K562 (cell line): ENCODE measurements around the gene NOP16. TPM values are rescaled to one million over a fixed set of nuclear protein-coding genes. Genes with fewer than 3 reads are reported as not detected.

ENCODE experiments used
- ARID2 ChIP-seq: fragments of 450-650 bp; IDR thresholded peaks from 2 replicates; pipeline ENCODE4 v1.6.1; 2017; ENCODE audit warnings: antibody characterized with exemption, mild to moderate bottlenecking
- ASH1L ChIP-seq: fragments of 450-650 bp; IDR thresholded peaks from 2 replicates; pipeline ENCODE4 v1.6.1; 2018; ENCODE audit warnings: borderline replicate concordance, mild to moderate bottlenecking, low read depth; ENCODE audit not compliant: partially characterized antibody
- BCOR ChIP-seq: fragments of 450-650 bp; IDR thresholded peaks from 2 replicates; pipeline ENCODE4 v1.6.1; 2016
- BMI1 ChIP-seq: fragments of 150-350 bp; IDR thresholded peaks from 2 replicates; pipeline ENCODE4 v1.6.1; 2014; ENCODE audit warnings: low read length
- BRCA1 ChIP-seq, 2 experiments: fragments of 450-650 bp in 1 of 2; sonication (generic) in 1 of 2; formaldehyde crosslinking in 1 of 2; IDR thresholded peaks; 2 replicates each; pipeline versions ENCODE4 v1.5.0 to v1.6.1; 2017 to 2020; ENCODE audit warnings: mild to moderate bottlenecking in 1 of 2, missing genetic modification reagents in 1 of 2
- CBFA2T3 ChIP-seq: fragments of 450-650 bp; IDR thresholded peaks from 2 replicates; pipeline ENCODE4 v1.6.1; 2017
- CEBPB ChIP-seq: fragments of 450-650 bp; IDR thresholded peaks from 2 replicates; pipeline ENCODE4 v1.6.1; 2016; ENCODE audit warnings: missing genetic modification characterization, missing compliant biosample characterization
- DNMT1 ChIP-seq: fragments of 450-650 bp; IDR thresholded peaks from 2 replicates; pipeline ENCODE4 v1.6.1; 2016; ENCODE audit warnings: antibody characterized with exemption, mild to moderate bottlenecking
- HMGN3 ChIP-seq: IDR thresholded peaks from 2 replicates; pipeline ENCODE4 v1.6.1; 2011; ENCODE audit warnings: borderline replicate concordance, low read depth, mild to moderate bottlenecking, mixed read lengths, low read length; ENCODE audit not compliant: insufficient read length; ENCODE audit errors: extremely low read depth
- HNRNPUL1 ChIP-seq: fragments of 200-400 bp; formaldehyde crosslinking; IDR thresholded peaks from 2 replicates; pipeline ENCODE4 v1.6.1; 2017; ENCODE audit warnings: low read length
- HOXB6 ChIP-seq: fragments of 250-450 bp; sonication (Bioruptor Pico); IDR thresholded peaks from 2 replicates; pipeline ENCODE4 v1.5.1; 2022; ENCODE audit warnings: mild to moderate bottlenecking, borderline replicate concordance
- JUNB ChIP-seq: fragments of 450-650 bp; formaldehyde crosslinking; conservative IDR thresholded peaks from 2 replicates; pipeline ENCODE4 v1.4.0; 2020; ENCODE audit warnings: mild to moderate bottlenecking
- KLF6 ChIP-seq: fragments of 250-450 bp; sonication (Bioruptor Pico); IDR thresholded peaks from 2 replicates; pipeline ENCODE4 v1.4.0; 2020; ENCODE audit warnings: mild to moderate bottlenecking, moderate library complexity, borderline replicate concordance
- MCM3 ChIP-seq: fragments of 450-650 bp; IDR thresholded peaks from 2 replicates; pipeline ENCODE4 v1.6.1; 2016
- MEIS2 ChIP-seq: fragments of 450-650 bp; IDR thresholded peaks from 2 replicates; pipeline ENCODE4 v1.6.1; 2014; ENCODE audit warnings: mild to moderate bottlenecking; ENCODE audit not compliant: partially characterized antibody
- MTF1 ChIP-seq: fragments of 250-450 bp; sonication (Bioruptor Pico); IDR thresholded peaks from 2 replicates; pipeline ENCODE4 v1.9.0; 2021; ENCODE audit warnings: moderate library complexity, mild to moderate bottlenecking, inconsistent platforms, borderline replicate concordance
- NCOA2 ChIP-seq, 2 experiments: fragments of 450-650 bp; IDR thresholded peaks; 2 replicates each; pipeline ENCODE4 v1.6.1; 2018; ENCODE audit warnings: mild to moderate bottlenecking in 2 of 2, moderate library complexity in 1 of 2; ENCODE audit not compliant: partially characterized antibody in 2 of 2
- NR3C1 ChIP-seq: sonication (generic); formaldehyde crosslinking; IDR thresholded peaks from 2 replicates; pipeline ENCODE4 v1.8.1; 2022; ENCODE audit warnings: missing genetic modification reagents
- NUFIP1 ChIP-seq: fragments of 450-650 bp; IDR thresholded peaks from 2 replicates; pipeline ENCODE4 v1.6.1; 2018; ENCODE audit not compliant: partially characterized antibody
- SETDB1 ChIP-seq: IDR thresholded peaks from one replicate; pipeline ENCODE4 v1.6.1; 2012; ENCODE audit warnings: low read length, control low read depth, inconsistent platforms
- TAF1 ChIP-seq: IDR thresholded peaks from 2 replicates; pipeline ENCODE4 v1.6.1; 2011; ENCODE audit warnings: mild to moderate bottlenecking, low read length, moderate library complexity; ENCODE audit not compliant: insufficient read depth, control insufficient read depth, severe bottlenecking; ENCODE audit errors: extremely low read depth
- TAF7 ChIP-seq: fragments of 450-650 bp; IDR thresholded peaks from 2 replicates; pipeline ENCODE4 v1.6.1; 2016; ENCODE audit warnings: missing genetic modification characterization, missing compliant biosample characterization
- TGIF2 ChIP-seq: sonication (generic); formaldehyde crosslinking; IDR thresholded peaks from 2 replicates; pipeline ENCODE4 v1.8.1; 2022; ENCODE audit warnings: mild to moderate bottlenecking, missing genetic modification reagents, moderate library complexity
- WHSC1 ChIP-seq: IDR thresholded peaks from one replicate; pipeline ENCODE4 v1.6.1; 2012; ENCODE audit warnings: low read length, control low read depth, inconsistent platforms
- YBX1 ChIP-seq: fragments of 450-650 bp; IDR thresholded peaks from 2 replicates; pipeline ENCODE4 v1.7.1; 2016; ENCODE audit warnings: mild to moderate bottlenecking
- ZEB2 ChIP-seq: fragments of 450-650 bp; IDR thresholded peaks from 2 replicates; pipeline ENCODE4 v1.6.1; 2016
- ZNF274 ChIP-seq: IDR thresholded peaks from 2 replicates; pipeline ENCODE4 v1.6.1; 2011; ENCODE audit warnings: low read depth, mild to moderate bottlenecking, low read length, moderate library complexity, borderline replicate concordance
- polyA plus RNA-seq, 8 experiments: library from polyadenylated mRNA; depleted of rRNA in 4 of 8; stranded (reverse) in 5 of 8; unstranded in 3 of 8; fragments of >200 nt; fragmentation: Nextera tagmentation in 2 of 8; fragmentation: Illumina TruSeq in 1 of 8; extraction: Ambion mirVana in 2 of 8; extraction: Trizol in 1 of 8; gene quantifications; 2 replicates each; pipeline versions ENCODE4 v1.2.1 to v1.2.3, GENCODE V29; 2011 to 2014; ENCODE audit warnings: inconsistent platforms in 1 of 8, missing spikeins in 1 of 8
- total RNA-seq, 7 experiments: library from RNA; depleted of rRNA in 6 of 7; stranded (reverse); fragments of >200 nt in 6 of 7; fragmentation: Illumina TruSeq in 2 of 7; extraction: Trizol in 2 of 7; gene quantifications; 2 replicates each; pipeline versions ENCODE4 v1.2.1 to v1.2.3, GENCODE V29; 2011 to 2021; ENCODE audit warnings: low replicate concordance in 1 of 7
- TF ChIP-seq, protein P1 (sequence below): fragments of 250-450 bp; sonication (Bioruptor Pico); IDR thresholded peaks from 2 replicates; pipeline ENCODE4 v1.8.0; 2021; ENCODE audit warnings: moderate library complexity, mild to moderate bottlenecking, inconsistent platforms
- TF ChIP-seq, protein P2 (sequence below): sonication (generic); formaldehyde crosslinking; IDR thresholded peaks from 2 replicates; pipeline ENCODE4 v1.8.1; 2023; ENCODE audit warnings: mild to moderate bottlenecking, missing genetic modification reagents

The NOP16 gene
- total and polyA plus RNA-seq, 9 of the 15 experiments (the other 6 are each of a cell fraction or from before 2014, with no cell fraction given), result 92.5 to 342 (median 148) TPM

DNA sequence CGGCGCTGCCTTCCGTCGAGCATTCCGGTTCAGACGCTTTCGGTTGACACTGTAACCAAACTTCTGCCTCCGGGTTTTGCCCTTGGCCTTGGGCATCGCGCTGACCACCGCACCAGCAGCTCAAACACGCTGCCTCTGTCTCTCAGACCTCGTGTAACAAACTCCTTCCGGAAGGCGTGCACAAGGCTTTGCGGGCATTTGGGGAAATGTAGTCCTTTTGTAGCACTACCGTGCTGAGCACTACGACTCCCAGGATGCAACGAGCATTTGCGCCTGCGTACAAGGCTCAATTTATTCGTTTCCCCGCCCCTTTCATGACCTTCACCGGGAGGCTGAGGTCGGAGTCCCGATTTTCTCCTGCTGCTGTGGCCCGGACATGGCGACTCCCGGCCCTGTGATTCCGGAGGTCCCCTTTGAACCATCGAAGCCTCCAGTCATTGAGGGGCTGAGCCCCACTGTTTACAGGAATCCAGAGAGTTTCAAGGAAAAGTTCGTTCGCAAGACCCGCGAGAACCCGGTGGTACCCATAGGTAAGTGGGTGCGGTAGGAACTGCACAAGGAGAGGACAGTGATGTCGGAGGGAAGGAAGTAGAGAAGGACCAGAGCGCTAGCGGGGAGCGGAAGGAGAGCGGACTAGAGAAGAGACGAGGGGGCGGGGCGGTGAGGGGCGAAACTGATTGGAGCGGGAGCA is at the start of gene NOP16, which contains the start of gene HIGD2A (continued):
- TF ChIP-seq, protein P1, sequence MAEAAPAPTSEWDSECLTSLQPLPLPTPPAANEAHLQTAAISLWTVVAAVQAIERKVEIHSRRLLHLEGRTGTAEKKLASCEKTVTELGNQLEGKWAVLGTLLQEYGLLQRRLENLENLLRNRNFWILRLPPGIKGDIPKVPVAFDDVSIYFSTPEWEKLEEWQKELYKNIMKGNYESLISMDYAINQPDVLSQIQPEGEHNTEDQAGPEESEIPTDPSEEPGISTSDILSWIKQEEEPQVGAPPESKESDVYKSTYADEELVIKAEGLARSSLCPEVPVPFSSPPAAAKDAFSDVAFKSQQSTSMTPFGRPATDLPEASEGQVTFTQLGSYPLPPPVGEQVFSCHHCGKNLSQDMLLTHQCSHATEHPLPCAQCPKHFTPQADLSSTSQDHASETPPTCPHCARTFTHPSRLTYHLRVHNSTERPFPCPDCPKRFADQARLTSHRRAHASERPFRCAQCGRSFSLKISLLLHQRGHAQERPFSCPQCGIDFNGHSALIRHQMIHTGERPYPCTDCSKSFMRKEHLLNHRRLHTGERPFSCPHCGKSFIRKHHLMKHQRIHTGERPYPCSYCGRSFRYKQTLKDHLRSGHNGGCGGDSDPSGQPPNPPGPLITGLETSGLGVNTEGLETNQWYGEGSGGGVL (CRISPR knock-in tag), result no peak
- TF ChIP-seq MTF1 (no peak), TGIF2 (CRISPR knock-in tag) (no peak), JUNB (no peak), TAF1 (peak; percentile 92), KLF6 (peak; percentile 73; the same call in 1 of the 2 replicates), HOXB6 (CRISPR knock-in tag) (no peak), BRCA1 (IDR thresholded peaks at IDR 0.05) (no peak), BRCA1 (CRISPR knock-in tag; IDR thresholded peaks at IDR 0.05) (no peak), HMGN3 (no peak), ASH1L (peak; percentile 72), ZNF274 (no peak), MCM3 (no peak), TAF7 (peak; percentile 97), MEIS2 (no peak), BCOR (peak; percentile 70), WHSC1 (no peak), DNMT1 (peak; percentile 99), NCOA2 (IDR thresholded peaks at IDR 0.05; ENCODE audit: partially characterized antibody in 2 of 2) (no peak), ARID2 (no peak), BMI1 (no peak), HNRNPUL1 (no peak), CBFA2T3 (no peak), YBX1 (no peak), NR3C1 (no peak), ZEB2 (peak; percentile 99), SETDB1 (no peak), NUFIP1 (no peak), CEBPB (tag) (no peak)
- TF ChIP-seq, protein P2, sequence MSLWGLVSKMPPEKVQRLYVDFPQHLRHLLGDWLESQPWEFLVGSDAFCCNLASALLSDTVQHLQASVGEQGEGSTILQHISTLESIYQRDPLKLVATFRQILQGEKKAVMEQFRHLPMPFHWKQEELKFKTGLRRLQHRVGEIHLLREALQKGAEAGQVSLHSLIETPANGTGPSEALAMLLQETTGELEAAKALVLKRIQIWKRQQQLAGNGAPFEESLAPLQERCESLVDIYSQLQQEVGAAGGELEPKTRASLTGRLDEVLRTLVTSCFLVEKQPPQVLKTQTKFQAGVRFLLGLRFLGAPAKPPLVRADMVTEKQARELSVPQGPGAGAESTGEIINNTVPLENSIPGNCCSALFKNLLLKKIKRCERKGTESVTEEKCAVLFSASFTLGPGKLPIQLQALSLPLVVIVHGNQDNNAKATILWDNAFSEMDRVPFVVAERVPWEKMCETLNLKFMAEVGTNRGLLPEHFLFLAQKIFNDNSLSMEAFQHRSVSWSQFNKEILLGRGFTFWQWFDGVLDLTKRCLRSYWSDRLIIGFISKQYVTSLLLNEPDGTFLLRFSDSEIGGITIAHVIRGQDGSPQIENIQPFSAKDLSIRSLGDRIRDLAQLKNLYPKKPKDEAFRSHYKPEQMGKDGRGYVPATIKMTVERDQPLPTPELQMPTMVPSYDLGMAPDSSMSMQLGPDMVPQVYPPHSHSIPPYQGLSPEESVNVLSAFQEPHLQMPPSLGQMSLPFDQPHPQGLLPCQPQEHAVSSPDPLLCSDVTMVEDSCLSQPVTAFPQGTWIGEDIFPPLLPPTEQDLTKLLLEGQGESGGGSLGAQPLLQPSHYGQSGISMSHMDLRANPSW, result no peak
